EL (cell line): Measurements from ENCODE around the gene ADAM12.
"Not testable (repeated sequence)": the region's sequence is repeated elsewhere in the genome, so short reads cannot be mapped to it uniquely, and the experiment has no call there.

Experiments
- DNase-seq: peaks from one replicate; pipeline ENCODE4 v3.0.0-alpha.2; 2016

The ADAM12 gene

GRCh38 chr10:126072622-126073021 is 315.7 kb downstream of the ADAM12 start:
- no peak for DNase-seq

- DNase-seq, result no peak
Observed at GRCh38 chr10:126070476-126071215, 317.6 kb downstream of the ADAM12 start.

- no peak for DNase-seq
Observed at GRCh38 chr10:126068322-126068721, 320.0 kb downstream of the ADAM12 start.

- no peak for DNase-seq
Observed at GRCh38 chr10:126066456-126066855, 321.8 kb downstream of the ADAM12 start.

GRCh38 chr10:126065751-126066377 is 322.4 kb downstream of the ADAM12 start:
- DNase-seq, result peak; percentile 28

- no peak for DNase-seq
Observed at GRCh38 chr10:126064512-126064911, 323.8 kb downstream of the ADAM12 start.

- DNase-seq, result peak; percentile 86
Observed at GRCh38 chr10:126063353-126063791, 324.9 kb downstream of the ADAM12 start.

- DNase-seq, result peak; percentile 98
Observed at GRCh38 chr10:126062131-126063032, 325.9 kb downstream of the ADAM12 start.

GRCh38 chr10:126061526-126061925 is 326.8 kb downstream of the ADAM12 start:
- no peak for DNase-seq

- DNase-seq, result peak; percentile 80
Observed at GRCh38 chr10:126060261-126060931, 327.9 kb downstream of the ADAM12 start.

GRCh38 chr10:126059076-126059826 is 329.0 kb downstream of the ADAM12 start:
- peak; percentile 62 for DNase-seq

- DNase-seq, result no peak
Observed at GRCh38 chr10:126058507-126058906, 329.8 kb downstream of the ADAM12 start.

GRCh38 chr10:126058104-126058503 is 330.2 kb downstream of the ADAM12 start:
- no peak for DNase-seq

GRCh38 chr10:126057494-126057893 is 330.8 kb downstream of the ADAM12 start:
- no peak for DNase-seq

GRCh38 chr10:126054191-126054590 is 334.1 kb downstream of the ADAM12 start:
- no peak for DNase-seq

GRCh38 chr10:126052171-126052570 is 336.1 kb downstream of the ADAM12 start:
- DNase-seq, result no peak

GRCh38 chr10:126049759-126050700 is 338.2 kb downstream of the ADAM12 start:
- peak; percentile 74 for DNase-seq

- not testable (repeated sequence) for DNase-seq
Observed at GRCh38 chr10:126047749-126048148, 340.5 kb downstream of the ADAM12 start.

- no peak for DNase-seq
Observed at GRCh38 chr10:126046831-126047230, 341.4 kb downstream of the ADAM12 start.

GRCh38 chr10:126045861-126046260 is 342.4 kb downstream of the ADAM12 start:
- no peak for DNase-seq

- DNase-seq, result no peak
Observed at GRCh38 chr10:126043389-126043788, 344.9 kb downstream of the ADAM12 start.
